ENCODE data around the gene FAM187B.
"Not testable (repeated sequence)": the region's sequence is repeated elsewhere in the genome, so short reads cannot be mapped to it uniquely, and the experiment has no call there.

The FAM187B gene

DNA sequence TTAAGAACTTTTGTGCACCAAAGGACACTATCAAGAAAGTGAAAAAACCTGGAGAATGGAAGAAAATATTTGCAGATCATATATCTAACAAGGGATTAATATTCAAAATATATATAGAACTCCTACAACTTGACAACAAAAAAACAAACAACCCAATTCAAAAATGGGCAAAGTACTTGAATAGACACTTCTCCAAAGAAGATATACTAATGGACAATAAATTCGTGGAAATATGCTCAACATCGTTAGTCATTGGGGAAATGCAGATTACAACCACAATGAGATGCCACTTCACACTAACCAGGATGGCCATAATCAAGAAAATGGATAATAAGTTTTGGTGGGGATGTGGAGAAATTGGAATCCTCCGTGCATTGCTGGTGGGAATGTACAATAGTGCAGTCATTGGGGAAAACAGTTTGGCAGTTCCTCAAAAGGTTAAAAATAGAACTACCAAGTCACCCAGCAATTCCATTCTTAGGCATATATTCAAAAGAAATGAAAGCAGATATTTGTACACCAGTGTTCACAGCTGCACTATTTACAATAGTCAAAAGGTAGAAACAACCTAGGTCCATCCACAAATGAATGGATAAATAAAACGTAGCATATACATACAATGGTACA is 18.0 kb upstream of the FAM187B start:
- POLR2A ChIA-PET: no interaction called here
- CTCF ChIA-PET: no interaction called here
- DNase-seq (ENCODE audit: extremely low spot score): no peak
- no peak for TF ChIP-seq SP1 (IDR thresholded peaks at IDR 0.05)
- no peak for TF ChIP-seq ARNT (IDR thresholded peaks at IDR 0.05)
- TF ChIP-seq FOXK2 (IDR thresholded peaks at IDR 0.05): no peak
- TF ChIP-seq ZNF384 (IDR thresholded peaks at IDR 0.05): no peak
- TF ChIP-seq FOXM1 (IDR thresholded peaks at IDR 0.05; ENCODE audit: borderline replicate concordance): no peak
- no peak for TF ChIP-seq SUZ12 (IDR thresholded peaks at IDR 0.05)
- TF ChIP-seq FOXA1 (IDR thresholded peaks at IDR 0.05): no peak
- TF ChIP-seq BHLHE40 (IDR thresholded peaks at IDR 0.05; ENCODE audit: borderline replicate concordance): no peak
- TF ChIP-seq ELF4 (IDR thresholded peaks at IDR 0.05): no peak
- no peak for TF ChIP-seq NFRKB (IDR thresholded peaks at IDR 0.05)
- no peak for TF ChIP-seq L3MBTL2 (conservative IDR thresholded peaks at IDR 0.05)

DNA sequence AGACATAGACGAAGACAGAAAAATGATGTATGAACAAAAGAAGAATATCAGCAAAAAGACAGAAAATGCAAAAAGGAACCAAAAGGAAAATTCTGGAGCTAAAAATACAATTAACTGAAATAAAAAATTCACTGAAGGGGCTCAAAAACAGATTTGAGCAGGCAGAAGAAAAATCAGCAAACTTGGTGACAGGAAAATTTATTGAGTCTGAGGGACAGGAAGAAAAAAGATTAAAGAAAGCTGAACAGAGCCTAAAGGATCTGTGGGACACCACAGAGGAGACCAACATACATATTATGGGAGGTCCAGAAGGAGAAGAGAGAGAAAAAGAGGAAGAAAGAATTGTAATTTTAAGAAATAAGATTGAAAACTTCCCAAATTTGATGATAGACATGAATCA is 12.9 kb upstream of the FAM187B start:
- POLR2A ChIA-PET: no interaction called here
- TF ChIP-seq BHLHE40 (IDR thresholded peaks at IDR 0.05; ENCODE audit: borderline replicate concordance) (no peak), ARNT (IDR thresholded peaks at IDR 0.05) (no peak), ZNF384 (IDR thresholded peaks at IDR 0.05) (no peak), FOXK2 (IDR thresholded peaks at IDR 0.05) (no peak), SP1 (IDR thresholded peaks at IDR 0.05) (no peak), TARDBP (IDR thresholded peaks at IDR 0.05) (no peak), FOXM1 (IDR thresholded peaks at IDR 0.05; ENCODE audit: borderline replicate concordance) (no peak), LEF1 (IDR thresholded peaks at IDR 0.05; ENCODE audit: borderline replicate concordance) (no peak), HDGF (IDR thresholded peaks at IDR 0.05; ENCODE audit: borderline replicate concordance) (no peak)
- TF ChIP-seq, protein P1, sequence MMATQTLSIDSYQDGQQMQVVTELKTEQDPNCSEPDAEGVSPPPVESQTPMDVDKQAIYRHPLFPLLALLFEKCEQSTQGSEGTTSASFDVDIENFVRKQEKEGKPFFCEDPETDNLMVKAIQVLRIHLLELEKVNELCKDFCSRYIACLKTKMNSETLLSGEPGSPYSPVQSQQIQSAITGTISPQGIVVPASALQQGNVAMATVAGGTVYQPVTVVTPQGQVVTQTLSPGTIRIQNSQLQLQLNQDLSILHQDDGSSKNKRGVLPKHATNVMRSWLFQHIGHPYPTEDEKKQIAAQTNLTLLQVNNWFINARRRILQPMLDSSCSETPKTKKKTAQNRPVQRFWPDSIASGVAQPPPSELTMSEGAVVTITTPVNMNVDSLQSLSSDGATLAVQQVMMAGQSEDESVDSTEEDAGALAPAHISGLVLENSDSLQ (IDR thresholded peaks at IDR 0.05): no peak
- no peak for DNase-seq (ENCODE audit: extremely low spot score)
- CTCF ChIA-PET: no interaction called here

DNA sequence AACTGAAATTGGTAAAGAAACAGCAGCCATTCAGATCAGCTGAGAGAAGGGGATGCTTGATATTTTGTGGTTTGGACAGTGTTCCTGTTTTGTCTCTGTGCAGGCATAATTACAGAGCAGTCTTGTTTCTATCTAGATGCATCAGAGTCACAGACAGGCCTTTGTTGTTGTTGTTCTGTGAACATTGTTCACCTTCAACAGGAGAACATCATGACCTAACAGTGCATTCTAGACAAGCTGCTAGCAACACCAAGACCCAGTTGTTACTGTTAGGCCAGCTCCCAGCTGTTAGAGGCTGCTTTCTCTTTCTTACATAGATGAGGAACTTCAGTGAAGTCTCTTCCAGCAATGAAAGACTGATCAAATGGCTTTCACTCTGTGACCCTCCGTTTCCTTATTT is 11.8 kb upstream of the FAM187B start:
- ChIA-PET CTCF (no interaction called here), POLR2A (no interaction called here)
- no peak for DNase-seq (ENCODE audit: extremely low spot score)
- no peak for TF ChIP-seq TARDBP (IDR thresholded peaks at IDR 0.05)
- TF ChIP-seq SUZ12 (IDR thresholded peaks at IDR 0.05): no peak
- TF ChIP-seq FOXM1 (IDR thresholded peaks at IDR 0.05; ENCODE audit: borderline replicate concordance): no peak
- no peak for TF ChIP-seq ARNT (IDR thresholded peaks at IDR 0.05)
- TF ChIP-seq HDGF (IDR thresholded peaks at IDR 0.05; ENCODE audit: borderline replicate concordance): no peak
- no peak for TF ChIP-seq NFRKB (IDR thresholded peaks at IDR 0.05)
- TF ChIP-seq, protein P1 (IDR thresholded peaks at IDR 0.05): no peak
- no peak for TF ChIP-seq ELF4 (IDR thresholded peaks at IDR 0.05)
- no peak for TF ChIP-seq FOXK2 (IDR thresholded peaks at IDR 0.05)
- TF ChIP-seq SP1 (IDR thresholded peaks at IDR 0.05): no peak
- no peak for TF ChIP-seq FOXA1 (IDR thresholded peaks at IDR 0.05)
- no peak for TF ChIP-seq CTBP1 (IDR thresholded peaks at IDR 0.05; ENCODE audit: borderline replicate concordance)
- no peak for TF ChIP-seq BHLHE40 (IDR thresholded peaks at IDR 0.05; ENCODE audit: borderline replicate concordance)

DNA sequence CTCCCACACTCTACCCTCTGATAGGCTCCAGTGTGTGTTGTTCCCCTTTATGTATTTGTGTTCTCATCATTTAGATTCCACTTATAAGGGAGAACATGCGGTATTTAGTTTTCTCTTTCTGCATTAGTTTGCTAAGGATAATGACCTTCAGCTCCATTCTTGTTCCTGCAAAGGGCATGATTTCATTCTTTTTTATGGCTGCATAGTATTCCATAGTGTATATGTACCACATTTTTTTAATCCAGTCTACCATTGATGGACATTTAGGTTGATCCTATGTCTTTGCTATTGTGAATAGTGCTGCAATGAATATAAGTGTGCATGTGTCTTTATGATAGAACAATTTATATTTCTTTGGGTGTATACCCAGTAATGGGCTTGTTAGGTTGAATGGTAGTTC is 11.1 kb upstream of the FAM187B start:
- CTCF ChIA-PET; POLR2A ChIA-PET; DNase-seq (ENCODE audit: extremely low spot score): not testable (repeated sequence)

DNA sequence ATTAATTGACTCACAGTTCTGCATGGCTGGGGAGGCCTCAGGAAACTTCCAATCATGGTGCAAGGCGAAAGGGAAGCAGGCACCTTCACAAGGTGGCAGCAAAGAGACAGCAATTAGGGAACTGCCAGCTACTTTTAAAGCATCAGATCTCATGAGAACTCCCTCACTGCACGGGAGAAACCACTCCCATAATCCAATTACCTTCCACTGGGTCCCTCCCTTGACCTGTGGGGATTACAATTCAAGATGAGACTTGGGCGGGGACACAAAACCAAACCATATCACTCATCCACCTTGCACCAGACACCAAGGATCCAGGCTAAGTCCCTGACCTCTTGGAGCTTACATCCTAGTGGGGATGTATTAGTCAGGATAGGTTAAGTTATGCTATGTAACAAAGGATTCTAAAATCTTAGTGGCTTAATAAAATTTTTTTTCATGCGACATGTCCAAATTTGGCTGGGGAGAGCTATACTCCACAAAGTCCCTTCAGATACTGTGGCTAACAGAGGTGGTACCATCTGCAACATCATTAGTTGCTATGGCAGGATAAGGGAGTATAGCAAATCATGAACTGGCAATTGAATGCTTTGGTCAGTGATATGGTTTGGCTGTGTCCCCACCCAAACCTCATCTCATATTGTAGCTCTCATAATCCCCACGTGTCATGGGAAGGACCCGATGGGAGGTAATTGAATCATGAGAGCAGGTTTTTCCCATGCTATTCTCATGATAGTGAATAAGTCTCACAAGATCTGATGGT is 8.3 kb upstream of the FAM187B start:
- ChIA-PET POLR2A (no interaction called here), CTCF (no interaction called here)
- no peak for TF ChIP-seq ZNF384 (IDR thresholded peaks at IDR 0.05)
- no peak for TF ChIP-seq BHLHE40 (IDR thresholded peaks at IDR 0.05; ENCODE audit: borderline replicate concordance)
- TF ChIP-seq NFRKB (IDR thresholded peaks at IDR 0.05): no peak
- TF ChIP-seq, protein P1 (IDR thresholded peaks at IDR 0.05): no peak
- TF ChIP-seq SP1 (IDR thresholded peaks at IDR 0.05): no peak
- no peak for TF ChIP-seq TARDBP (IDR thresholded peaks at IDR 0.05)
- no peak for TF ChIP-seq FOXM1 (IDR thresholded peaks at IDR 0.05; ENCODE audit: borderline replicate concordance)

DNA sequence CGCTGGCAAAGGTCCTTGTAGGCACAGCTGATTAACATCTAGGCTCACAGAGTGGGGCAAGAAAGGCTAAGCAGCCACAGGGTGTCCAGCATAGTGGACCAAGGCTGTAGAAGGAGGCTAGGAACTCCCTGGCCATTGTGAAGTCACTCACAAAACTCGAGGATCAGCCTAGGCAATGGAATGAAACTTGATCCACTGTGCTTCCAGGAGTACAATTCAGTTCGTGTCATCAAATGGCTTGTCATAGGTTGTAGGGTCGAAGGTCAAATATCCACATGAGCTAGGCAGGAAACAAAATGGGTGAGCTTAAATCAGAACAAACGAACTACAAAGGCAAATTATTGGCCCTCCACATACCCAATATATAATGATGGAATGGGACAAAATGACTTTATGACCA is 4.4 kb upstream of the FAM187B start:
- CTCF ChIA-PET: no interaction called here
- DNase-seq (ENCODE audit: extremely low spot score): no peak
- TF ChIP-seq ZNF384 (IDR thresholded peaks at IDR 0.05): no peak
- no peak for TF ChIP-seq HDGF (IDR thresholded peaks at IDR 0.05; ENCODE audit: borderline replicate concordance)
- no peak for TF ChIP-seq FOXM1 (IDR thresholded peaks at IDR 0.05; ENCODE audit: borderline replicate concordance)
- TF ChIP-seq, protein P1 (IDR thresholded peaks at IDR 0.05): no peak
- no peak for TF ChIP-seq LEF1 (IDR thresholded peaks at IDR 0.05; ENCODE audit: borderline replicate concordance)
- TF ChIP-seq BHLHE40 (IDR thresholded peaks at IDR 0.05; ENCODE audit: borderline replicate concordance): no peak
- TF ChIP-seq CTBP1 (IDR thresholded peaks at IDR 0.05; ENCODE audit: borderline replicate concordance): no peak
- no peak for TF ChIP-seq SP1 (IDR thresholded peaks at IDR 0.05)
- TF ChIP-seq ARNT (IDR thresholded peaks at IDR 0.05): no peak
- TF ChIP-seq FOXK2 (IDR thresholded peaks at IDR 0.05): no peak
- TF ChIP-seq TARDBP (IDR thresholded peaks at IDR 0.05): no peak
- TF ChIP-seq SUZ12 (IDR thresholded peaks at IDR 0.05): no peak
- TF ChIP-seq NFRKB (IDR thresholded peaks at IDR 0.05): no peak
- POLR2A ChIA-PET: no interaction called here

More for the DNA sequence above, 8.3 kb upstream of the FAM187B start:
- DNase-seq (ENCODE audit: extremely low spot score): no peak

All from HEK293T (cell line).